Measurements from ENCODE around the gene CBFA2T3.

The CBFA2T3 gene

GRCh38 chr16:88999457-89000206 lies 22.6 kb upstream of the CBFA2T3 start:
- TF ChIP-seq CTCF (conservative IDR thresholded peaks at IDR 0.05) = no peak
- no peak for TF ChIP-seq ZFX (IDR thresholded peaks at IDR 0.05)
- H3K27ac ChIP-seq = no peak overlapping the region

- no peak overlapping the region for H3K27ac ChIP-seq
- TF ChIP-seq ZFX (IDR thresholded peaks at IDR 0.05) (no peak), CTCF (conservative IDR thresholded peaks at IDR 0.05) (no peak)
These were observed 18.9 kb upstream of the CBFA2T3 start for GRCh38 chr16:88995746-88996535.

- TF ChIP-seq ZFX (IDR thresholded peaks at IDR 0.05) (no peak), CTCF (conservative IDR thresholded peaks at IDR 0.05) (no peak)
- H3K27ac ChIP-seq = no peak overlapping the region
These were observed 18.2 kb upstream of the CBFA2T3 start for GRCh38 chr16:88995194-88995593.

GRCh38 chr16:88994695-88995094 lies 17.7 kb upstream of the CBFA2T3 start:
- no peak for TF ChIP-seq CTCF (conservative IDR thresholded peaks at IDR 0.05)
- no peak for TF ChIP-seq ZFX (IDR thresholded peaks at IDR 0.05)
- H3K27ac ChIP-seq = no peak overlapping the region

- H3K27ac ChIP-seq = no peak overlapping the region
These were observed 17.1 kb upstream of the CBFA2T3 start for GRCh38 chr16:88993946-88994600.

GRCh38 chr16:88993166-88993761 lies 16.3 kb upstream of the CBFA2T3 start:
- no peak for TF ChIP-seq ZFX (IDR thresholded peaks at IDR 0.05)
- no peak for TF ChIP-seq CTCF (conservative IDR thresholded peaks at IDR 0.05)
- no peak overlapping the region for H3K27ac ChIP-seq

More at GRCh38 chr16:88993946-88994600, 17.1 kb upstream of the CBFA2T3 start:
- TF ChIP-seq ZFX (IDR thresholded peaks at IDR 0.05) = no peak
- no peak for TF ChIP-seq CTCF (conservative IDR thresholded peaks at IDR 0.05)
